Measurements from ENCODE around the gene VTI1A. TPM values are rescaled to one million over a fixed set of nuclear protein-coding genes. Genes with fewer than 3 reads are reported as not detected.

Gene VTI1A
- total and polyA plus RNA-seq, 2 of the 4 experiments (the other 2 are of a cell fraction): 9.7 to 24.9 TPM

DNA sequence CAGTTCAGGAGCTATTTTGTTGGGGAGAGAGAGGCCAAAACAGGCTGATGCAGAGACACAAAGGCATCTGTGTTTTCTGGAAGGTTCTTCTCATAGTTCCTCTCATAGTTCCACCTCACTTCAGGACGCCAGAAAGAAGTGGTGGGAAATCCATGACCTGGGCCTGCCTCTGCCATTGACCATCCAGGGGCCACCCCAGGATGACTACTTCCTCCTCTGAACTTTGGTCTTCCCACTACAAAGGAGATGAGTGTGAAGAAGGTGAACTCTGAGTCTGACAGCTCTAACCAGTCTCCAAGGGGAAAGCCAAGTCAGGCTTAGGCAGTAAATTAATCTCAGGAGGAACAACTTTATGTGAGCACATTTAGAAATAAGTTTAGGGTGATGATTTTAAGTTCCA lies 327.2 kb downstream of the VTI1A start:
- H3K4me1 ChIP-seq (ENCODE audit: control insufficient read depth, insufficient read depth, low read length): no peaks in the 10 kb centered on the region; the same call in 1 of the 2 replicates
- no peak overlapping the region for H2BK15ac ChIP-seq (ENCODE audit: low read depth, low read length)
- no peak overlapping the region for H2AFZ ChIP-seq (replicated peaks; ENCODE audit: low read length, poor library complexity)
- H3K4ac ChIP-seq (ENCODE audit: low read depth, low read length): no peak overlapping the region
- no peak overlapping the region for H2AK9ac ChIP-seq (replicated peaks; ENCODE audit: low read depth, low read length, poor library complexity)
- H3K18ac ChIP-seq (ENCODE audit: low read depth, low read length): no peak overlapping the region
- no CpG with 5 or more reads among the region's 1 CpG for WGBS, 2 experiments (ENCODE audit: extremely low coverage in 2 of 2, insufficient read length in 1 of 2)
- POLR2A ChIA-PET (ENCODE audit: unreplicated experiment): no interaction called here
- BruUV-seq (replicated peaks): no TSS peak
- no peak overlapping the region for H3K23ac ChIP-seq (ENCODE audit: low read depth, low read length)
- TF ChIP-seq BHLHE40 (IDR thresholded peaks at IDR 0.05; ENCODE audit: low read depth, low read length) (no peak), MAFK (IDR thresholded peaks at IDR 0.05; ENCODE audit: low read depth, low read length) (no peak), FOS (IDR thresholded peaks at IDR 0.05; ENCODE audit: low read depth, low read length) (no peak), POLR2A (IDR thresholded peaks at IDR 0.05; ENCODE audit: low read depth, low read length) (no peak), MXI1 (IDR thresholded peaks at IDR 0.05; ENCODE audit: borderline replicate concordance, low read depth, low read length) (no peak), CHD1 (IDR thresholded peaks at IDR 0.05; ENCODE audit: low read depth, low read length) (no peak), SMC3 (IDR thresholded peaks at IDR 0.05; ENCODE audit: low read depth, low read length) (no peak), CEBPB (IDR thresholded peaks at IDR 0.05; ENCODE audit: low read depth, low read length) (no peak), RFX5 (IDR thresholded peaks at IDR 0.05; ENCODE audit: low read depth, low read length) (no peak), MAZ (IDR thresholded peaks at IDR 0.05; ENCODE audit: borderline replicate concordance, low read depth, low read length) (no peak), NFE2L2 (IDR thresholded peaks at IDR 0.05; ENCODE audit: low read depth, low read length) (no peak)
- TF ChIP-seq, protein P1, sequence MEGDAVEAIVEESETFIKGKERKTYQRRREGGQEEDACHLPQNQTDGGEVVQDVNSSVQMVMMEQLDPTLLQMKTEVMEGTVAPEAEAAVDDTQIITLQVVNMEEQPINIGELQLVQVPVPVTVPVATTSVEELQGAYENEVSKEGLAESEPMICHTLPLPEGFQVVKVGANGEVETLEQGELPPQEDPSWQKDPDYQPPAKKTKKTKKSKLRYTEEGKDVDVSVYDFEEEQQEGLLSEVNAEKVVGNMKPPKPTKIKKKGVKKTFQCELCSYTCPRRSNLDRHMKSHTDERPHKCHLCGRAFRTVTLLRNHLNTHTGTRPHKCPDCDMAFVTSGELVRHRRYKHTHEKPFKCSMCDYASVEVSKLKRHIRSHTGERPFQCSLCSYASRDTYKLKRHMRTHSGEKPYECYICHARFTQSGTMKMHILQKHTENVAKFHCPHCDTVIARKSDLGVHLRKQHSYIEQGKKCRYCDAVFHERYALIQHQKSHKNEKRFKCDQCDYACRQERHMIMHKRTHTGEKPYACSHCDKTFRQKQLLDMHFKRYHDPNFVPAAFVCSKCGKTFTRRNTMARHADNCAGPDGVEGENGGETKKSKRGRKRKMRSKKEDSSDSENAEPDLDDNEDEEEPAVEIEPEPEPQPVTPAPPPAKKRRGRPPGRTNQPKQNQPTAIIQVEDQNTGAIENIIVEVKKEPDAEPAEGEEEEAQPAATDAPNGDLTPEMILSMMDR (conservative IDR thresholded peaks at IDR 0.05; ENCODE audit: low read depth, low read length): no peak
- TF ChIP-seq, protein P2, sequence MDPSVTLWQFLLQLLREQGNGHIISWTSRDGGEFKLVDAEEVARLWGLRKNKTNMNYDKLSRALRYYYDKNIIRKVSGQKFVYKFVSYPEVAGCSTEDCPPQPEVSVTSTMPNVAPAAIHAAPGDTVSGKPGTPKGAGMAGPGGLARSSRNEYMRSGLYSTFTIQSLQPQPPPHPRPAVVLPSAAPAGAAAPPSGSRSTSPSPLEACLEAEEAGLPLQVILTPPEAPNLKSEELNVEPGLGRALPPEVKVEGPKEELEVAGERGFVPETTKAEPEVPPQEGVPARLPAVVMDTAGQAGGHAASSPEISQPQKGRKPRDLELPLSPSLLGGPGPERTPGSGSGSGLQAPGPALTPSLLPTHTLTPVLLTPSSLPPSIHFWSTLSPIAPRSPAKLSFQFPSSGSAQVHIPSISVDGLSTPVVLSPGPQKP (IDR thresholded peaks at IDR 0.05; ENCODE audit: borderline replicate concordance, low read depth, low read length): no peak
- no peak for ATAC-seq (ENCODE audit: low read depth)
- H4K5ac ChIP-seq (ENCODE audit: low read depth, low read length): no peak overlapping the region
- no peak overlapping the region for H3K4me3 ChIP-seq (ENCODE audit: insufficient read depth, low read depth, low read length)
- H3K9me1 ChIP-seq (ENCODE audit: insufficient read depth, low read length): peaks cover 2% of the 10 kb centered on the region; the same call in 1 of the 2 replicates
- H4K91ac ChIP-seq (ENCODE audit: insufficient read depth, low read depth, low read length): no peak overlapping the region
- intact Hi-C loops (cut with micrococcal nuclease): no loop called here
- dilution Hi-C loops (cut with HindIII; ENCODE audit: low sequenced_read_pairs, unreplicated experiment): no loop called here
- no peak overlapping the region for H3K9ac ChIP-seq (ENCODE audit: low read depth, low read length)
- H4K20me1 ChIP-seq (ENCODE audit: insufficient read depth, low read length): no peaks in the 10 kb centered on the region
- H3K56ac ChIP-seq (ENCODE audit: extremely low read depth, insufficient read depth, low read length): no peak overlapping the region
- no peak overlapping the region for H3K4me2 ChIP-seq (ENCODE audit: low read depth, low read length)
- CTCF ChIA-PET: no interaction called here
- H2BK5ac ChIP-seq (ENCODE audit: low read depth, low read length, poor library complexity, severe bottlenecking): no peak overlapping the region
- no peaks in the 10 kb centered on the region for H3K9me3 ChIP-seq (ENCODE audit: control insufficient read depth, insufficient read depth, low read length)
- no peak overlapping the region for H3K14ac ChIP-seq (replicated peaks; ENCODE audit: low read depth, low read length)
- H2BK120ac ChIP-seq (ENCODE audit: low read depth, low read length): no peak overlapping the region
- H3K36me3 ChIP-seq (ENCODE audit: control insufficient read depth, insufficient read depth, low read length): no peaks in the 10 kb centered on the region
- no peak overlapping the region for H4K8ac ChIP-seq (ENCODE audit: low read depth in 2 of 2, low read length in 2 of 2)
- no peak overlapping the region for H2BK20ac ChIP-seq (ENCODE audit: low read depth, low read length)
- H3K79me1 ChIP-seq (ENCODE audit: low read depth in 1 of 2, low read length in 2 of 2): no peaks in the 10 kb centered on the region
- H3K27me3 ChIP-seq (ENCODE audit: control insufficient read depth, insufficient read depth, low read length): no peaks in the 10 kb centered on the region
- no peak overlapping the region for H3K27ac ChIP-seq (ENCODE audit: insufficient read depth, low read length)
- DNase-seq: no peak
- no peak overlapping the region for H2AK5ac ChIP-seq (ENCODE audit: low read depth, low read length)
- in situ Hi-C loops (cut with MboI; ENCODE audit: low sequenced_read_pairs): no loop called here

Measured in IMR-90 (cell line).